ENCODE data around the gene CTAG1B.
"Not testable (repeated sequence)": the region's sequence is repeated elsewhere in the genome, so short reads cannot be mapped to it uniquely, and the experiment has no call there.

The CTAG1B gene

GRCh38 chrX:154654372-154654771 lies 35.3 kb upstream of the CTAG1B start:
- Histone ChIP-seq H2AFZ (ENCODE audit: low read depth, low read length, severe bottlenecking) (no peak overlapping the region), H3K4me3 (ENCODE audit: insufficient read depth, low read length, poor library complexity, severe bottlenecking) (no peak overlapping the region), H3K27me3 (ENCODE audit: low read length) (no peaks in the 10 kb centered on the region), H3K79me2 (ENCODE audit: insufficient read depth, low read length) (no peaks in the 10 kb centered on the region), H3K27ac (ENCODE audit: low read depth, low read length) (no peak overlapping the region), H4K20me1 (ENCODE audit: low read depth, low read length) (no peaks in the 10 kb centered on the region), H3K4me2 (ENCODE audit: low read depth, low read length, poor library complexity, severe bottlenecking) (no peak overlapping the region), H3K36me3 (ENCODE audit: low read length) (no peaks in the 10 kb centered on the region), H3K9ac (ENCODE audit: low read length) (no peak overlapping the region), H3K9me2 (replicated peaks; ENCODE audit: insufficient read depth, low read length) (no peaks in the 10 kb centered on the region), H3F3A (ENCODE audit: insufficient read depth) (no peaks in the 10 kb centered on the region), H3K9me3 (ENCODE audit: insufficient read depth, low read length) (no peaks in the 10 kb centered on the region)
- TF ChIP-seq EZH2phosphoT487 (conservative IDR thresholded peaks at IDR 0.05; ENCODE audit: low read length) (no peak), CTCF (IDR thresholded peaks at IDR 0.05; ENCODE audit: insufficient read depth, low read length, poor library complexity, severe bottlenecking) (no peak)

GRCh38 chrX:154653413-154653812 lies 34.3 kb upstream of the CTAG1B start, which contains the start of gene CTAG2:
TSS of gene CTAG2 (minus strand) at chrX:154653579. CDS start at chrX:154653515, 64 bp downstream.
- H3K27ac ChIP-seq (ENCODE audit: low read depth, low read length); H4K20me1 ChIP-seq (ENCODE audit: low read depth, low read length); H3K36me3 ChIP-seq (ENCODE audit: low read length); H3K9ac ChIP-seq (ENCODE audit: low read length); H3K4me2 ChIP-seq (ENCODE audit: low read depth, low read length, poor library complexity, severe bottlenecking); H3K9me2 ChIP-seq (replicated peaks; ENCODE audit: insufficient read depth, low read length); H3K79me2 ChIP-seq (ENCODE audit: insufficient read depth, low read length); H3F3A ChIP-seq (ENCODE audit: insufficient read depth); H3K9me3 ChIP-seq (ENCODE audit: insufficient read depth, low read length); H3K4me3 ChIP-seq (ENCODE audit: insufficient read depth, low read length, poor library complexity, severe bottlenecking); H3K27me3 ChIP-seq (ENCODE audit: low read length); H2AFZ ChIP-seq (ENCODE audit: low read depth, low read length, severe bottlenecking): not testable (repeated sequence)

GRCh38 chrX:154653048-154653401 lies 33.9 kb upstream of the CTAG1B start:
- Histone ChIP-seq H3K9ac (ENCODE audit: low read length) (no peak overlapping the region), H2AFZ (ENCODE audit: low read depth, low read length, severe bottlenecking) (no peak overlapping the region), H3K4me2 (ENCODE audit: low read depth, low read length, poor library complexity, severe bottlenecking) (no peak overlapping the region), H3K9me2 (replicated peaks; ENCODE audit: insufficient read depth, low read length) (no peaks in the 10 kb centered on the region), H3K9me3 (ENCODE audit: insufficient read depth, low read length) (no peaks in the 10 kb centered on the region), H3F3A (ENCODE audit: insufficient read depth) (no peaks in the 10 kb centered on the region), H4K20me1 (ENCODE audit: low read depth, low read length) (no peaks in the 10 kb centered on the region), H3K36me3 (ENCODE audit: low read length) (no peaks in the 10 kb centered on the region), H3K27ac (ENCODE audit: low read depth, low read length) (no peak overlapping the region), H3K4me3 (ENCODE audit: insufficient read depth, low read length, poor library complexity, severe bottlenecking) (no peak overlapping the region), H3K79me2 (ENCODE audit: insufficient read depth, low read length) (no peaks in the 10 kb centered on the region), H3K27me3 (ENCODE audit: low read length) (no peaks in the 10 kb centered on the region)
- TF ChIP-seq CTCF (IDR thresholded peaks at IDR 0.05; ENCODE audit: insufficient read depth, low read length, poor library complexity, severe bottlenecking) (no peak), EZH2phosphoT487 (conservative IDR thresholded peaks at IDR 0.05; ENCODE audit: low read length) (no peak)

GRCh38 chrX:154652311-154653047 lies 33.4 kb upstream of the CTAG1B start:
- TF ChIP-seq EZH2phosphoT487 (conservative IDR thresholded peaks at IDR 0.05; ENCODE audit: low read length) (no peak), CTCF (IDR thresholded peaks at IDR 0.05; ENCODE audit: insufficient read depth, low read length, poor library complexity, severe bottlenecking) (no peak)
- no peaks in the 10 kb centered on the region for H3K36me3 ChIP-seq (ENCODE audit: low read length)
- no peak overlapping the region for H3K4me2 ChIP-seq (ENCODE audit: low read depth, low read length, poor library complexity, severe bottlenecking)
- no peak overlapping the region for H3K4me3 ChIP-seq (ENCODE audit: insufficient read depth, low read length, poor library complexity, severe bottlenecking)
- no peaks in the 10 kb centered on the region for H3K9me3 ChIP-seq (ENCODE audit: insufficient read depth, low read length)
- no peaks in the 10 kb centered on the region for H3F3A ChIP-seq (ENCODE audit: insufficient read depth)
- H3K9me2 ChIP-seq (replicated peaks; ENCODE audit: insufficient read depth, low read length) = no peaks in the 10 kb centered on the region
- H4K20me1 ChIP-seq (ENCODE audit: low read depth, low read length) = no peaks in the 10 kb centered on the region
- H3K79me2 ChIP-seq (ENCODE audit: insufficient read depth, low read length) = no peaks in the 10 kb centered on the region
- no peak overlapping the region for H2AFZ ChIP-seq (ENCODE audit: low read depth, low read length, severe bottlenecking)
- H3K27ac ChIP-seq (ENCODE audit: low read depth, low read length) = no peak overlapping the region
- no peaks in the 10 kb centered on the region for H3K27me3 ChIP-seq (ENCODE audit: low read length)
- H3K9ac ChIP-seq (ENCODE audit: low read length) = no peak overlapping the region

All from SU-DHL-6 (cell line).